NCI-H2029 (cell line): Measurements from ENCODE around the gene VSX2.

ENCODE experiments used
- DNase-seq: peaks from one replicate; lab custom pipeline; 2025; lab: John Stamatoyannopoulos, UW

VSX2 gene

GRCh38 chr14:74238974-74239847 lies at the start of gene VSX2:
TSS of gene VSX2 (plus strand) at chr14:74239449. CDS start at chr14:74239562, 113 bp downstream.
- DNase-seq = no peak

- peak; percentile 1 for DNase-seq
Observed at GRCh38 chr14:74190927-74191575, 48.2 kb upstream of the VSX2 start.

- no peak for DNase-seq
Observed at GRCh38 chr14:74194506-74195274, 44.6 kb upstream of the VSX2 start.

- DNase-seq = no peak
Observed at GRCh38 chr14:74195623-74196022, 43.6 kb upstream of the VSX2 start.

GRCh38 chr14:74198441-74199234 lies 40.6 kb upstream of the VSX2 start:
- DNase-seq = no peak

- no peak for DNase-seq
Observed at GRCh38 chr14:74202113-74202512, 37.1 kb upstream of the VSX2 start.

- no peak for DNase-seq
Observed at GRCh38 chr14:74203639-74204038, 35.6 kb upstream of the VSX2 start.

GRCh38 chr14:74204491-74204890 lies 34.8 kb upstream of the VSX2 start:
- no peak for DNase-seq

GRCh38 chr14:74205882-74206281 lies 33.4 kb upstream of the VSX2 start:
- no peak for DNase-seq

- no peak for DNase-seq
Observed at GRCh38 chr14:74207943-74208342, 31.3 kb upstream of the VSX2 start.

GRCh38 chr14:74208642-74209041 lies 30.6 kb upstream of the VSX2 start:
- no peak for DNase-seq

GRCh38 chr14:74211945-74212580 lies 27.2 kb upstream of the VSX2 start:
- DNase-seq = no peak

- no peak for DNase-seq
Observed at GRCh38 chr14:74213907-74214803, 25.1 kb upstream of the VSX2 start.

GRCh38 chr14:74216671-74217070 lies 22.6 kb upstream of the VSX2 start:
- DNase-seq = no peak

- peak; percentile 29 for DNase-seq
Observed at GRCh38 chr14:74217672-74218448, 21.4 kb upstream of the VSX2 start.

GRCh38 chr14:74218462-74218861 lies 20.8 kb upstream of the VSX2 start:
- no peak for DNase-seq

- no peak for DNase-seq
Observed at GRCh38 chr14:74219277-74220205, 19.7 kb upstream of the VSX2 start.

GRCh38 chr14:74220991-74221390 lies 18.3 kb upstream of the VSX2 start:
- no peak for DNase-seq
